GM18508 (cell line): ENCODE measurements around the gene KDM3A.

ENCODE experiments used
- ATAC-seq: cut with Tn5 transposase; IDR thresholded peaks from one replicate; pipeline ENCODE4 v1.9.1; 2021; ENCODE audit warnings: moderate number of reproducible peaks; ENCODE audit not compliant: insufficient read depth, unreplicated experiment

Gene KDM3A

GRCh38 chr2:86440631-86441391 is at the start of gene KDM3A:
TSS of gene KDM3A (plus strand) at chr2:86441371. CDS start at chr2:86442048, 677 bp downstream.
- ATAC-seq, result peak; percentile 56

- ATAC-seq, result no peak
Observed at GRCh38 chr2:86392873-86393518, 48.2 kb upstream of the KDM3A start.

GRCh38 chr2:86393521-86394491 is 47.4 kb upstream of the KDM3A start:
- ATAC-seq, result no peak

- no peak for ATAC-seq
Observed at GRCh38 chr2:86396291-86396785, 44.8 kb upstream of the KDM3A start.

GRCh38 chr2:86397986-86398385 is 43.2 kb upstream of the KDM3A start:
- no peak for ATAC-seq

- ATAC-seq, result no peak
Observed at GRCh38 chr2:86398500-86399474, 42.4 kb upstream of the KDM3A start.

- ATAC-seq, result no peak
Observed at GRCh38 chr2:86400321-86400720, 40.9 kb upstream of the KDM3A start.

GRCh38 chr2:86410581-86410980 is 30.6 kb upstream of the KDM3A start:
- ATAC-seq, result no peak

GRCh38 chr2:86411396-86411795 is 29.8 kb upstream of the KDM3A start:
- ATAC-seq, result no peak

GRCh38 chr2:86412007-86412406 is 29.2 kb upstream of the KDM3A start:
- no peak for ATAC-seq

GRCh38 chr2:86413296-86414094 is 27.7 kb upstream of the KDM3A start:
- no peak for ATAC-seq

GRCh38 chr2:86414996-86415395 is 26.2 kb upstream of the KDM3A start:
- no peak for ATAC-seq

- ATAC-seq, result no peak
Observed at GRCh38 chr2:86416146-86416545, 25.0 kb upstream of the KDM3A start.

GRCh38 chr2:86417961-86418360 is 23.2 kb upstream of the KDM3A start:
- ATAC-seq, result no peak

GRCh38 chr2:86420913-86421312 is 20.3 kb upstream of the KDM3A start:
- ATAC-seq, result no peak

GRCh38 chr2:86426271-86426670 is 14.9 kb upstream of the KDM3A start:
- no peak for ATAC-seq

GRCh38 chr2:86429335-86429734 is 11.8 kb upstream of the KDM3A start:
- no peak for ATAC-seq

- ATAC-seq, result no peak
Observed at GRCh38 chr2:86430368-86430767, 10.8 kb upstream of the KDM3A start.

GRCh38 chr2:86433137-86433536 is 8.0 kb upstream of the KDM3A start:
- ATAC-seq, result no peak
